Left renal pelvis (tissue), 4 donors: Measurements from ENCODE around the gene YRDC. TPM values are rescaled to one million over a fixed set of nuclear protein-coding genes. Genes with fewer than 3 reads are reported as not detected.

Experiments
- DNase-seq, 4 donors: peaks; one replicate each; pipeline ENCODE4 v3.0.0-alpha.2; 2013; ENCODE audit warnings: low read depth in 4 of 4, low spot score in 3 of 4
- polyA plus RNA-seq, 4 donors: library from polyadenylated mRNA; unstranded; fragments of 120-200 nt; gene quantifications; one replicate each; pipeline ENCODE4 v1.2.1, GENCODE V29; 2013; ENCODE audit not compliant: insufficient read length in 4 of 4

The YRDC gene
- polyA plus RNA-seq, 4 donors, result 12.1 to 14.3 (median 12.6) TPM

GRCh38 chr1:37822906-37823815, 15.2 kb upstream of the YRDC start:
- no peak for DNase-seq

GRCh38 chr1:37821481-37821880, 13.5 kb upstream of the YRDC start:
- no peak for DNase-seq

GRCh38 chr1:37817481-37817880, 9.5 kb upstream of the YRDC start:
- no peak for DNase-seq

GRCh38 chr1:37814252-37814651, 6.2 kb upstream of the YRDC start:
- no peak for DNase-seq

- DNase-seq, result no peak
These were observed 5.6 kb upstream of the YRDC start for GRCh38 chr1:37813529-37814145.

GRCh38 chr1:37811027-37811655, 3.1 kb upstream of the YRDC start:
- DNase-seq, result peak in 1 of 4 donors; percentile 19

GRCh38 chr1:37809942-37810341, 1.9 kb upstream of the YRDC start:
- no peak for DNase-seq

GRCh38 chr1:37808369-37809319, 636 bp upstream of the YRDC start:
- no peak for DNase-seq

- no peak for DNase-seq
These were observed 821 bp downstream of the YRDC start for GRCh38 chr1:37807220-37807554.

- no peak for DNase-seq
These were observed 5.6 kb downstream of the YRDC start for GRCh38 chr1:37802439-37802838.

GRCh38 chr1:37797750-37798345, 10.2 kb downstream of the YRDC start:
- no peak for DNase-seq

GRCh38 chr1:37795340-37796125, 12.5 kb downstream of the YRDC start:
- DNase-seq, result peak in 1 of 4 donors; percentile 16

- DNase-seq, result no peak
These were observed 13.4 kb downstream of the YRDC start for GRCh38 chr1:37794372-37795339.

- peak in 1 of 4 donors; percentile 8 for DNase-seq
These were observed 14.1 kb downstream of the YRDC start, which contains the start of gene MANEAL for GRCh38 chr1:37793773-37794371. MANEAL (plus strand) TSS chr1:37793847; CDS start chr1:37794183, 336 bp downstream.

- no peak for DNase-seq
These were observed 14.9 kb downstream of the YRDC start for GRCh38 chr1:37792943-37793686.

- DNase-seq, result no peak
These were observed 25.5 kb downstream of the YRDC start for GRCh38 chr1:37782491-37782890.

GRCh38 chr1:37778654-37779053, 29.4 kb downstream of the YRDC start:
- no peak for DNase-seq
